Measurements from ENCODE around the gene CTSW.

CTSW gene

GRCh38 chr11:65856689-65857499 lies 22.7 kb upstream of the CTSW start:
- peak; percentile 89 for DNase-seq

- DNase-seq, result peak; percentile 11
Measured at GRCh38 chr11:65857500-65857852, 22.2 kb upstream of the CTSW start.

GRCh38 chr11:65857853-65858680 lies 21.6 kb upstream of the CTSW start, which contains the start of gene CFL1:
CFL1 (minus strand) TSS chr11:65858180; CDS start chr11:65858099, 81 bp downstream.
- peak; percentile 99 for DNase-seq

GRCh38 chr11:65858681-65859087 lies 21.0 kb upstream of the CTSW start:
- no peak for DNase-seq

- peak; percentile 98 for DNase-seq
Measured at GRCh38 chr11:65859095-65859811, 20.4 kb upstream of the CTSW start.

- DNase-seq, result no peak
Measured at GRCh38 chr11:65859812-65860277, 19.8 kb upstream of the CTSW start.

- peak; percentile 88 for DNase-seq
Measured at GRCh38 chr11:65860278-65861164, 19.1 kb upstream of the CTSW start, which contains the start of gene MUS81. MUS81 (plus strand) TSS chr11:65860433; CDS start chr11:65860754, 321 bp downstream.

GRCh38 chr11:65861165-65861505 lies 18.5 kb upstream of the CTSW start:
- no peak for DNase-seq

GRCh38 chr11:65861533-65862183 lies 18.0 kb upstream of the CTSW start:
- no peak for DNase-seq

- no peak for DNase-seq
Measured at GRCh38 chr11:65862191-65862735, 17.4 kb upstream of the CTSW start.

GRCh38 chr11:65862941-65863888 lies 16.4 kb upstream of the CTSW start:
- no peak for DNase-seq

- no peak for DNase-seq
Measured at GRCh38 chr11:65863889-65864705, 15.5 kb upstream of the CTSW start.

- no peak for DNase-seq
Measured at GRCh38 chr11:65864706-65865471, 14.7 kb upstream of the CTSW start.

- DNase-seq, result no peak
Measured at GRCh38 chr11:65865550-65866172, 14.0 kb upstream of the CTSW start.

GRCh38 chr11:65866509-65867283 lies 12.9 kb upstream of the CTSW start:
- DNase-seq, result no peak

- no peak for DNase-seq
Measured at GRCh38 chr11:65867284-65868071, 12.2 kb upstream of the CTSW start.
